GM18868 (cell line): ENCODE results near the gene AK5.
"Not testable (repeated sequence)": the region's sequence is repeated elsewhere in the genome, so short reads cannot be mapped to it uniquely, and the experiment has no call there.

Experiments
- ATAC-seq: cut with Tn5 transposase; IDR thresholded peaks from one replicate; pipeline ENCODE4 v1.9.1; 2021; ENCODE audit warnings: mild to moderate bottlenecking, moderate library complexity; ENCODE audit not compliant: unreplicated experiment

Gene AK5

DNA sequence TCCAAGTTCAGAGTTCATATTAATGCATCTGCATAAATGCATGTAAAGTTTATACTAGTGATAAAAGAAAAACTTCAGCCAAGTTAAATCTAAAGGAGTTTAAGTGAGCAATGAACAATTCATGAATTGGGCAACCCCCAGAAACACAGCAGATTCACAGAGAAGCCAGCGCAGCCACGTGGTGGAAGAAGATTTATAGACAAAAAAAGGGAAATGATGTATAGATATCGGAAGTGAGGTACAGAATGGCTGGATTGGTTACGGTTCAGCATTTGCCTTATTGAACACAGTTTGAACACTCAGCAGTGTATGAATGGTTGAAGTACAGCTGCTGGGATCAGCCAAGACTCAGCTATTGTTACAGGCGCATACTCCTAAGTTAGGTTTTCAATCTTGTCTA, 5.7 kb downstream of the AK5 start:
- no peak for ATAC-seq

DNA sequence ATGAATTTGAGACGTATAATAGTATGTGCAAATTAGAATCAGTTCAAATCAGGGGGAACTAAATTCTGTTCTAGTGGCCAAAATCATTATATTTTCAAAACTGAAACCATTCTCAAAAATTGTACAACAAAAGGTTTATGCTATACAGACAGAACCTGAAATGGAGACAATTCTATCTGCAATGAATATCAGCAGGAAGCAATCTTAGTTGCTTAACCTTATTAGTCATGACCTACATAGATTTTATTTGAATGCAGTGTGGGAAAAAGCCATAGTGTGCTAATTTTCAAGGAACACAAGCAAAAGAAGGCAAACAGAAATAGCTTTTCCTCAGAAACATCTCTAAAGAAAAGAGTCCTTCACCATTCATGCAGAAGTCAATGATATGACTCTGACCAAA, 6.5 kb downstream of the AK5 start:
- ATAC-seq = no peak

DNA sequence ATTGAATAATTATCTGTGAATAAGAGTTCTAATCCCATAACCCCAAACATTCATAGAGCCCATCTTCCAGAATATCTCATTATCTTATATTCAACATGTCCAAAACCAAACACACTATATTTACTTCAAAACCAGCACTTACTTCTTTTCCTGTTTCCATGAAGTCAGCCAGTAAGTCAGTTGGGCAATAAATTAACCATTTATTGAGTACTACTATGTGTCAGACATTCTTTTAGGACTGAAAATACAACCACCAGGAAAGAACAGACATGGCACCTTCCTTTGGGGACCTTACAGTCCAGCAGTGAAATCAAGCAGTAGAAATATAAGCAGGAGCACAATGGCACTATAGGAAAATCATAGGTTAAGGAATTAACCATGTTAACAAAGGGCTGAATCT, 8.8 kb downstream of the AK5 start:
- no peak for ATAC-seq

DNA sequence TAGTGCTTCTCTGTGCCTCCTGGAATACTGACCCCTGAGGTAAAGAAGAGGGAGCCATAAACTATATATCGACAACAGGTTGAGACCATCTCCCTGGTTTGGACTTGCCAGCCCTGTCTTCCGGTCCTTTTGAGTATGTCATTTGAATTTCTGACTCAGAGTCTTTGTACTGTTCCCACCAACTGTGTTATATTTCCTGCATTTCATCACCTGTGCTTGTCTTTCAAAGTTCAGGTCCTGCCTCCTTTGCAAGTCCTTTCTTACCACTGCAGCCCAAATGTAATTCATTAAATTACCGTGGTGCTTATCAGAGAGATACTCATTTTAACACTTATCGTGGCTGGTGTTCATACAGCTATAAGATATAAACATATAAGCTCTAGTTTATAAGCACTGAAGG, 10.7 kb downstream of the AK5 start:
- ATAC-seq = no peak

DNA sequence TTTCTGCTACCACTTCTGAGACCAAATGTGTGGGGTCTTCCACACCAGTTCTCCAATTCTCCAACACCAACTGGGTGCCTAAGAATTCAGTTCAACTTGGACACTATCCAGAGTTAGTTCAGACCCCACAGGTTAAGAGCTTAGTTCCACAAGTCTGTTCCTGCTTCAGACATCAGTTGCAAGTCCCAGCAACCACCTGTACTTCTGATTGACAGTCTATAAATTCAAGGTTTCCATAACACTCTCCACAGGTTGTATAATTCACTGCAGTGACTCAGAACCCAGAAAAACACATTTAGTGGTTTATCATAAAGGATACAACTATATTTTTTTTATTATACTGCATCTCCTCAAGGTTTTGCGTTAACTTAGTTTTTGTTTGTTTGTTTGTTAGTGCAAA, 18.7 kb downstream of the AK5 start:
- ATAC-seq = no peak

DNA sequence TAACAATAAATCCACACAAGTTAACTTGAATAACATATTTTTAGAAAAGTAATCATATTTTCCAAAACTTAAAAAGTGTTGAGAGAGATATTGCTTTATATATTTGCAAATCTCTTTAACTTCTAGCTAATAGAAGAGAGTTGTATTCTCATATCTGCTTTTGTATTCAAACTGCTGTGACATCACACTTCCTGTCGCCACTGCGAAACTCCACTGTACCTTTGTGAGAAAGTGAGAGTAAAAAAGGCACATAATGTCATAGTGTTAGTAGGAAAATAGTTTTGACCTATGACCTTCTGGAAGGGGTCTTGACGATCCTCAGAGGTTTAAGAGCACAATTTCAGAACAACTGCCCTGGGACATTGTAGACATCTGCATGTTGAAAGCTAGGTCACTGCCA, 21.6 kb downstream of the AK5 start:
- no peak for ATAC-seq

DNA sequence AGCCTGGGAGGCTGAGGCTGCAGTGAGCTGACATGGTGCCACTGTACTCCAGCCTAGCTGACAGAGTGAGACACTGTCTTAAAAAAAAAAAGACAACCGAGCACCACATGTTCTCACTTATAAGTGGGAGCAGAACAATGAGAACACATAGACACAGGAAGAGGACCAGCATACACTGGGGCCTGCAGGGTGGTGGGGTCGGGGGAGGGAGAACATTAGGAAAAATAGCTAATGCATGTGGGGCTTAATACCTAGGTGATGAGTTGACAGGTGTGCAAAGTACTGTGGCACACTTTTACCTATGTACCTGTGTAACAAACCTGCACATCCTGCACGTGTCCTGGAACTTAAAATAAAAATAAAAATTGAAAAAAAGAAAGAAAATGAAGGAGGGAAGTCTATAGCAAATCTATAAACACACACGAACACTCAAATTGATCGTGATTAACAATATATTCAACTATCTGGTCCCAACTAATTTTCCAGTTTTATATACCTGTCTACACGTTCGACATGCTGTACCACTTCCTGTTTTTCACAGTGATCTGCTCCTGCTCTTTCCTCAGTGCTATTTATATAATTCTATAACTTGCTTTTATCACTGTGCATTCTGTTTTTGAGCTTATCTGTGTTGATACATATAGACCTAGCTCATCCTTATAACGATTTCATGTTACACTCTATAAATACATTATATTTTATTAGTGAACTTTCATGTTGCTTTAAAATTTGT, 27.2 kb downstream of the AK5 start:
- ATAC-seq = no peak

DNA sequence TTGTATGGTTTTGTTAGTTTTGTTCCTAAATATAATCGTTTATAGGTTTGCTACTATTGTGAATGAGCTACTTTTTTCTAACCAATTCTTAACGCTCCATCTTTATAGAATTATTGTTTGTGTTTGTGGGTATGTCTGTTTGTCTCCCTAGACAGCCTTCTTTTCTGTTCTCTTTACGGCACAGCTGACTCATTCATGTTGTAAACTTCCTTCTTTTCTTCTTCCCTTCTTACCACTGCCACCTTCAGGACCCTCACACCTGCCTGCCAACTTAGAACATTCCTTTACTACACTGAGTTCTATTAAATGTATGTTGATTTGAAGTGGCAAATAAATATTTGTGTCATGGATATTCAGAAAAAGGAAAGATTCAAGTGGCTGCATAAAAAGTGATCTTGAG, 29.1 kb downstream of the AK5 start:
- ATAC-seq = no peak

DNA sequence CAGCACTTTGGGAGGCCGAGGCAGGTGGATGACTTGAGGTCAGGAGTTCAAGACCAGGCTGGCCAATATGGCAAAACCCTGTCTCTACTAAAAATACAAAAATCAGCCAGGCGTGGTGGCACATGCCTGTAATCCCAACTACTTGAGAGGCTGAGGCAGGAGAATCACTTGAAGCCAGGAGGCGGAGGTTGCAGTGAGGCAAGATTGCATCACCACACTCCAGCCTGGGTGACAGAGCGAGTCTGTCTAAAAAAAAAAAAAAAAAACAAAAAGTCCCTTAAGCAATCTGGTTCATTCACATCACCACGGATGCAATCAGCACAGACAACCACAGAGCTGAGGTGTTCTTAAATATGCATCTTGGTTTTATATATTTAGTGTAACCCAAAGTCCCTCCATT, 30.5 kb downstream of the AK5 start:
- ATAC-seq = not testable (repeated sequence)

DNA sequence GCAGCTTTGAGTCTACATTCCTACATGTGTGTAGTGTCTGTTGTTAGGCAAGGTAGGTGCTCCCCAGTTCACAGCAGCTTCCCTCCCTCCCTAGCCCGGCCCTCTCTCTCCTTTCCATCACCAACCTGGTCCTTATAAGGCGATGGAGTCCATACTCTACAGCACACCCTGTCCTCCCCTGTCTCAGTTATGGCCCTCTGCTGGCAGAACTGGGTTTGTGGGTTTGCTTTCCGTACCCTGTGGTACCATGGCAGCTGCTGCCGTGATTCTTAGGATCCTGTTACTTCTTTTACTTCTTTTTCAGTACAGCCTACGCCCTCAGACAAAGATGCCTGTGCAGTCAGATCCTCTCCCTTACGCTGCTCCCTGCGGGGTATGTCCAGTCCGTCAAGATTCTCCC, 31.7 kb downstream of the AK5 start:
- peak; percentile 89 for ATAC-seq

DNA sequence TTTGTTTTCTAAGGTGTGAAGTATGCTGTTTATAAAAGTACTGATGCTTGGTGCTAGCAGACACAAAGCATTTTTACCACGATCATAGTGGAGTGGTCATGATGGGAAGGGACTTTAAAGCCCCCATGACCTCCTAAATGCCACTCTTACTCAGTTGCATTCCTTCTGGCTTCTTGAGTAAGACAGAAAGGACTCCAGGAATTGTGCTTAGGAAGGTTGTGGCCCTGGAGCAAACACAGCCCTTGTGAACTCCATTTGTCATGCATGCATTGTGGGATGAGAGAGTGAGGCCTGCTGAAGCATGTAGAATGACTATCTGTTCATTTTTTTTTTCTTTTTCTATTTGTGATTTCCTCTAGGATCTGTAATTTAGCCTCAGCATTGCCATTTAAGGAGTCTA, 34.2 kb downstream of the AK5 start:
- ATAC-seq = no peak

DNA sequence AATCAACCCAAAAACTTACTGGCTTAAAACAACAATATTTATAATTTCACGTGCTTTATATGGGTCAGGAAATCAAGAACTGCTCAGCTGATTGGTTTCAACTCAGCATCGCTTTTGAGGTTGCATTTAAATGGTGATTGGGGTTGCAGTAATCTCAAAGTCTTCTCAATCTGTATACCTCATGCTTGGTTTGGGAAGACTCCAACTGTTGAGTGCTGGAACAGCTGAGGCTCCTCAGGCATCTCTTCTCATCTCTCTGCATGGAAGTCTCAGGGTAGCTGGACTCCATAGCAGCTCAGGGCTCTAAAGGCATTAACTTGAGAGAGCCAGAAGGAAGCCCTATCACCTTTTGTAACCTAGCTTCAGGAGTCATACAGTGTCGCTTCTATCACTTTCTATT, 35.1 kb downstream of the AK5 start:
- ATAC-seq = no peak

DNA sequence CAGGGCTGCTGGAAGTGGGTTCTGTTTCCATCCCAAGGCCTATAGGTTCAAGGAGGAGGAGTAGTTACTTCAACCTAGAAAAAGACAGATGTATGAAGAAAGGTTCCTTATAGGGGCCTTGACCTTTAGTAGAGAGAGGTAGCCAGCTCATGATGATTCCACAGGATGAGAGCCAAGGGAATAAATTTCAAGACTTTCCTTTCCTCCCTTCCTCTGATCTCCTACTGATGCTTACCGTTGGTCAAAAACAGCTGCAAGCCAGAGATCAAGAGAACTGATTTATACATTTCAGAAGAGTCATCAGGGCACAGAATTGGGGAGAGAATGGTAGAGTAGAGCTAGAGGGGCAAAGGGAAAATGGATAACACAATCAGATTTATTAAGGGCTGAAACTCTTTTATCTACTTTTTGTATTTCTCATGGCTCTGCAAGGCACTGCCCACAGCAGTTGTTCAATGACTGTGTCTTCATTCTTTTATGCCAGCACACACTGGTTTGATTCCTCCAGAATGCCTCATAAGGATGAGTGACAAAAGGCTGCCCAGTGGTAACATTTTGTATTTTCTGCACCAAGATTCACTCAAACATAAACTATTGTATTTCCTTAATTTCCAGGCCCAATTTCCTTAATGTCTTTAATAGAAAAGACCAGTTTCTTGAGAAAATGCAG, 37.4 kb downstream of the AK5 start:
- ATAC-seq = no peak

DNA sequence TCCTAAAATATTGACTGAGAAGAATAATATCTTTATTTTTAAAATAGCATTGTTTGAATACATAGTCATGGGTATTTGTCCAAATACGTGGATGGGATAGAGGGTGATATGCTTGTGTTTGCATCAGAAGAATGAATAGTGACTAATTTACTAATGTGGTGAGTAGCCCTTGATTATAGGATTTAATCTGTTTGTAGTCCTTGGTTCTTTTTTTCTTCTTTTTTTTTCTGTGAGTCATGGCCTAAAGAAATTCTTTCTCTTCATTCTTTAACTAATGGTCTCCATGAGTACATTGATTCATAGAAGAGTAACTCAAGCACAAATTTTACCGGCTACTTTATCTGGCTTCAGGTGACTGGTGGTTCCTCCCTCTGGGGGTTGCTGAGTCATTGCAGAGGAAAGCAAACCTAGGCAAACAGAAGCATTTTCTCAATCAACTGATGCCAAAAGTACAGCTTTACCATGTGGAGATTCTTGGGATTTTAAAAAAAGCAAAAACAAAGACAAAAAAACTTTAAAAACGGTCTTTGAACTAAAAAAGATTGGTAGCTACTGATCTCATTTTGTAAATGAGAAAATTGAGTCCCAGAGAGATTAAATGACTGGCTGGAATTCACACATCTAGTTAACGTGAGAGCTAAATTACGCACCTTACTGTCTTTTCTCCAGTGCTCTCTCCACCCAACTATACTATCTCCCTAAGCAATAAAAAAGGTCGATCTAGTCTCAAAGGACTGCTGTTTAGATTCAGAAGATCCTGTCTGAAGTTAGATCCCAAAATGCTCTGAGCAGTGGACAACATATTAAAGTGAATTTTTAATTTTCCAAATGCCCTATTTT, 40.5 kb downstream of the AK5 start:
- no peak for ATAC-seq

DNA sequence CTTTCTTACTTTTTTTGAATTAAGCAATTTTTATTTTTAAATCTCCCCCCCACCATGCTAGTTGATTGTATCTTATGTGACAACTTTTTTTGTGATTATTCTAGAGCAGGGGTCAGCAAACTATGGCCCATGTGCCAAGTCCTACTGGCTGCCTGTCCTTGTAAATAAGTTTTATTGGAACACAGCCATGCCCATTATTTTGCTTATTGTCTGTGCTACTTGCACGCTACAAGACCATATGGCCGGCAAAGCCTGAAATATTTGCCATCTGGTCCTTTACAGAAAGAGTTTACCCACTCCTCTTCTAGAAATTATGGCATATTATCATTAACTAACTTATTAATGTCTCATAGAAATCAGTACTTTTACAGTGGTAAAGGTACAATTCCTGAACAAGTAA, 51.7 kb downstream of the AK5 start:
- ATAC-seq = no peak

DNA sequence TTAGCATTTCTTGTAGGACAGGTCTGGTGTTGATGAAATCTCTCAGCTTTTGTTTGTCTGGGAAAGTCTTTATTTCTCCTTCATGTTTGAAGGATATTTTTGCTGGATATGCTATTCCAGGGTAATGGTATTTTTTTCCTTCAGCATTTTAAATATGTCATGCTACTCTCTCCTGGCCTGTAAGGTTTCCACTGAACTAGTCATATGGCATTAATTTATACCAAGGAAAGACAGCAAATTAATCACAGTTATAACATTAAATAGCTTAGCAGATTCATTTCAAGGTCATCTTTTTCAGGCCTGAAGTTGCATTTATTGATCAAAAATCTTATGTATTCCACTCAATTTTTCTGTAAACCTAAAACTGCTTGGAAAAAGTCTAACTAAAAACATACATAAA, 54.9 kb downstream of the AK5 start:
- no peak for ATAC-seq

DNA sequence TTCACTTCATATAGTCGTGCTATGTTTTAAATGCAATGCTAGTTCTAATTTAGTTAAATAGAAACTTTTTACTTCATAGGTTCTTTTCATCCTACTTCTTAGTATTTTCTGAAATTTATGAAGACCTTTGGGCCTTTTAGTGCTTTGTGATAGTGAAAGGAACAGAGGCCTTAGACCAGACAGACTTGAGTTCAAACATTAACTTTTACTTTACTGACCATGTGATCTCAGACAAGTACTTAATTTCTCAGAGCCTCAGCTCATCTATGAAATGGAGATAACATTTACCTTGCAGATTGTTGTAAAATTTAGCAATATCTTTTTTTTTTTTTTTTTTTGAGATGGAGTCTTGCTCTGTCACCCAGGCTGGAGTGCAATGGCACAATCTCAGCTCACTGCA, 57.5 kb downstream of the AK5 start:
- ATAC-seq = no peak

DNA sequence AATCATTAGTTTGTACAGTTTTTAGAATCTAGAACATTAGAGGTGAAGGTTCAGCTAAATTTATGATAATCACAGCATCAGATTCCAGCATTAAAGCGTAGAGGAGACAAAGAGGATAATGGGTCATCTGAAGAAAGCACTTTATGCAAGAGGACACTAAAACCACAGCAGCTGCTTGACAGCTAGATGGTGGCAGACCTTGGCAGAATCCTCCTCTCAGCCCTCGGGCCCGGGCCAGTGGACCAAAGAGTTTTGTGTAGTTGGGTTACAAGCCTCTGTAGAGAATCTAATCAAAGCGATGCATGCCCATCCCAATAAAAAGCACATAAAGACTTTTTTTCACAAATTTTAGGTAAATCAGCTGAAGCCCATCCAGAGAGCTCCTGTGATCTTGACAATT, 59.4 kb downstream of the AK5 start:
- no peak for ATAC-seq

DNA sequence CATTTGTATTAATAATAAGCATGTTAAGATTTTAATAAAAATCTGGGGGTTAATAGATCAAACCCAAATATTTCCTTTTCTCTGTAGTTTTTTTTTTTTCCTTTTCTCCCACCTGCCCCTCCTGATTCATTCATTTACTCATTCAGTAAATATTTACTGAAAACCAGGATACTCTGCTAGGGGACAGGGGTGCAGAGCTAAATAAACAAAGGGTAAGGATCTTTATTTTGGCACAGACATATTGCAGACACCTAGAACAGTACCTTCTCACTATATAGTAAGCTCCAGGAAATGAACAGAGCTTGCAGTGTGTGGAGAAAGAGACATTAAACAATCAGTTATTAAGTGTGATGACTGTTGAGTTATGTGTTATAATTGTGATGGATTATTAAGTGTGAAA, 60.9 kb downstream of the AK5 start:
- ATAC-seq = no peak

DNA sequence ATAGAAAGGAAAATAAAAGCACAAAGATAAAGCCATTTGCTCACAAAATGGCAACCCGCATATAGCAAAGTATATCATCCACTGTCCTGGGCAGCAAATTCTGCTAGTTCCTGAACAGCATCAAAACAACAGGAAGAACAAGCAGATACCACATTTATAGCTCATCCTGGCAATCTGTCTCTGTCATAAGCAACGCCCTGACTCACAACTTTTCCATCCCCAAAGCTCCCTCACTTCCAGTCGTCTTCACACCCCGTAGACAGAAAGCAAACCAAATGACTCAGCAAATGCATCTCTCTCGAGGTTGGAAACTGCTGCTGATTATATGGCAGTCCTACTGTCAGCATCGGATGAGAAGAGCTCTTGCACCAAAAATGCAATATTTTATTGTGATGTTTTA, 65.8 kb downstream of the AK5 start:
- no peak for ATAC-seq

DNA sequence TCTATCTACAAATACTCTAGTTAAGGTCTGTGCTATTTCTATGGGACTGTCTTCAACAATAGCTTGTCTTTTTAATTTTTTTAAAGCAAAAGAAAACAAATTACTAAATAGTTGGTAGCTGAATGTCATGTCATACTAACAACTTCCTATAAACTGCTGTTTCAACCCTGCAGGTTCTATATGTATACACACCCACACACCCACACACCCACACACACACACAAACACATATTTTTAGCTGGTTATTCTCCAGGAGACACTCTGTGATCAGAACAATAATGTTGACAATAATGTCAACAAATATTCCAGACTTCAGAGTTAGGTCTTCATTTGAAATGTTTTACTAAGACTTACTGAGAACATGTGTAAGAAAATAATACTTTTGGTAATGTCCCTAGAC, 66.7 kb downstream of the AK5 start:
- no peak for ATAC-seq

DNA sequence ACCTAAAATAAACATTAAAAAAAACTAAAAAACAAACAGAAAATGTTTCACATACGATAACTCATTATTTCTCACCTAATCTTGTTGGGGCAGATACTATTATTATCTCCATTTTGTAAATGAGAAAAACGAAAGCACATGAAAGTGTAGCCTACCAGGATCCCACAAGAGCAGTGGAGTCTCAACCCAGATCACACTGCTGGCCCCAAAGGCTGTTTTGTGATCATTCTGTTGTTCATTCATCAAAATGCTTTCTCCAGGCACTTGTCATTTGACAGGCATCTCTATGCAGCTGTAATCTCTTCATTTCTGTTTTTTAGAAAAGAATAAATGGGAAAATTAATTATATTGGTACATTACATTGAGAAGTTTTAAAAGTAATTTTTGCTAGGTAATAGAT, 67.5 kb downstream of the AK5 start:
- ATAC-seq = no peak
